IMR-90 (cell line): Measurements from ENCODE around the gene LDLRAD3.

Experiments used
- CEBPB ChIP-seq: IDR thresholded peaks from 2 replicates; pipeline ENCODE4 v1.6.1; 2012; ENCODE audit warnings: low read depth, low read length, improper control_type of control experiment
- CHD1 ChIP-seq: IDR thresholded peaks from 2 replicates; pipeline ENCODE4 v1.6.1; 2012; ENCODE audit warnings: low read depth, low read length, improper control_type of control experiment
- FOS ChIP-seq: fragments of 150-350 bp; IDR thresholded peaks from 2 replicates; pipeline ENCODE4 v1.6.1; 2016; ENCODE audit warnings: low read depth, low read length
- MAFK ChIP-seq: IDR thresholded peaks from 2 replicates; pipeline ENCODE4 v1.6.1; 2012; ENCODE audit warnings: low read depth, low read length, improper control_type of control experiment
- MAZ ChIP-seq: IDR thresholded peaks from 2 replicates; pipeline ENCODE4 v1.6.1; 2012; ENCODE audit warnings: low read depth, mild to moderate bottlenecking, low read length, improper control_type of control experiment, moderate library complexity, borderline replicate concordance
- POLR2A ChIP-seq: IDR thresholded peaks from 2 replicates; pipeline ENCODE4 v1.6.1; 2012; ENCODE audit warnings: mild to moderate bottlenecking, low read depth, low read length
- RAD21 ChIP-seq: IDR thresholded peaks from 2 replicates; pipeline ENCODE4 v1.6.1; 2012; ENCODE audit warnings: low read length, improper control_type of control experiment
- RCOR1 ChIP-seq: IDR thresholded peaks from 2 replicates; pipeline ENCODE4 v1.6.1; 2012; ENCODE audit warnings: mild to moderate bottlenecking, low read length, improper control_type of control experiment; ENCODE audit not compliant: insufficient replicate concordance
- RFX5 ChIP-seq: IDR thresholded peaks from 2 replicates; pipeline ENCODE4 v1.8.0; 2012; ENCODE audit warnings: low read depth, mild to moderate bottlenecking, low read length, moderate library complexity
- SMC3 ChIP-seq: fragments of 150-350 bp; IDR thresholded peaks from 2 replicates; pipeline ENCODE4 v1.6.1; 2016; ENCODE audit warnings: low read depth, mild to moderate bottlenecking, antibody characterized with exemption, low read length, moderate library complexity
- TF ChIP-seq, protein P1 (sequence below): conservative IDR thresholded peaks from 2 replicates; pipeline ENCODE4 v1.5.1; 2012; ENCODE audit warnings: mild to moderate bottlenecking, low read depth, low read length, improper control_type of control experiment
- TF ChIP-seq, protein P2 (sequence below): fragments of 150-350 bp; IDR thresholded peaks from 2 replicates; pipeline ENCODE4 v1.6.1; 2017; ENCODE audit warnings: mild to moderate bottlenecking, antibody characterized with exemption, low read length, low read depth
- TF ChIP-seq, protein P3 (sequence below): fragments of 150-350 bp; IDR thresholded peaks from 2 replicates; pipeline ENCODE4 v1.6.1; 2016; ENCODE audit warnings: low read depth, mild to moderate bottlenecking, low read length, moderate library complexity, borderline replicate concordance

- TF ChIP-seq POLR2A (no peak), RCOR1 (no peak), CEBPB (no peak), RFX5 (no peak), MAZ (no peak), RAD21 (no peak), SMC3 (no peak), CHD1 (no peak), MAFK (no peak), FOS (no peak)
- TF ChIP-seq, protein P1, sequence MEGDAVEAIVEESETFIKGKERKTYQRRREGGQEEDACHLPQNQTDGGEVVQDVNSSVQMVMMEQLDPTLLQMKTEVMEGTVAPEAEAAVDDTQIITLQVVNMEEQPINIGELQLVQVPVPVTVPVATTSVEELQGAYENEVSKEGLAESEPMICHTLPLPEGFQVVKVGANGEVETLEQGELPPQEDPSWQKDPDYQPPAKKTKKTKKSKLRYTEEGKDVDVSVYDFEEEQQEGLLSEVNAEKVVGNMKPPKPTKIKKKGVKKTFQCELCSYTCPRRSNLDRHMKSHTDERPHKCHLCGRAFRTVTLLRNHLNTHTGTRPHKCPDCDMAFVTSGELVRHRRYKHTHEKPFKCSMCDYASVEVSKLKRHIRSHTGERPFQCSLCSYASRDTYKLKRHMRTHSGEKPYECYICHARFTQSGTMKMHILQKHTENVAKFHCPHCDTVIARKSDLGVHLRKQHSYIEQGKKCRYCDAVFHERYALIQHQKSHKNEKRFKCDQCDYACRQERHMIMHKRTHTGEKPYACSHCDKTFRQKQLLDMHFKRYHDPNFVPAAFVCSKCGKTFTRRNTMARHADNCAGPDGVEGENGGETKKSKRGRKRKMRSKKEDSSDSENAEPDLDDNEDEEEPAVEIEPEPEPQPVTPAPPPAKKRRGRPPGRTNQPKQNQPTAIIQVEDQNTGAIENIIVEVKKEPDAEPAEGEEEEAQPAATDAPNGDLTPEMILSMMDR, result no peak
- TF ChIP-seq, protein P2, sequence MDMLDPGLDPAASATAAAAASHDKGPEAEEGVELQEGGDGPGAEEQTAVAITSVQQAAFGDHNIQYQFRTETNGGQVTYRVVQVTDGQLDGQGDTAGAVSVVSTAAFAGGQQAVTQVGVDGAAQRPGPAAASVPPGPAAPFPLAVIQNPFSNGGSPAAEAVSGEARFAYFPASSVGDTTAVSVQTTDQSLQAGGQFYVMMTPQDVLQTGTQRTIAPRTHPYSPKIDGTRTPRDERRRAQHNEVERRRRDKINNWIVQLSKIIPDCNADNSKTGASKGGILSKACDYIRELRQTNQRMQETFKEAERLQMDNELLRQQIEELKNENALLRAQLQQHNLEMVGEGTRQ, result no peak
- TF ChIP-seq, protein P3, sequence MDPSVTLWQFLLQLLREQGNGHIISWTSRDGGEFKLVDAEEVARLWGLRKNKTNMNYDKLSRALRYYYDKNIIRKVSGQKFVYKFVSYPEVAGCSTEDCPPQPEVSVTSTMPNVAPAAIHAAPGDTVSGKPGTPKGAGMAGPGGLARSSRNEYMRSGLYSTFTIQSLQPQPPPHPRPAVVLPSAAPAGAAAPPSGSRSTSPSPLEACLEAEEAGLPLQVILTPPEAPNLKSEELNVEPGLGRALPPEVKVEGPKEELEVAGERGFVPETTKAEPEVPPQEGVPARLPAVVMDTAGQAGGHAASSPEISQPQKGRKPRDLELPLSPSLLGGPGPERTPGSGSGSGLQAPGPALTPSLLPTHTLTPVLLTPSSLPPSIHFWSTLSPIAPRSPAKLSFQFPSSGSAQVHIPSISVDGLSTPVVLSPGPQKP, result no peak
Observed at GRCh38 chr11:35980686-35981390, 37.0 kb downstream of the LDLRAD3 start.
